H1 (cell line): ENCODE results near the gene TECTB. TPM values are rescaled to one million over a fixed set of nuclear protein-coding genes. Genes with fewer than 3 reads are reported as not detected.

Experiments used
- CTCF ChIA-PET: fragments of 300-600 bp; sonication (Branson Sonifier 250); formaldehyde crosslinking; loops from one replicate; lab custom pipeline; 2021; ENCODE audit not compliant: partially characterized antibody; lab: Charles Lee
- POLR2A ChIA-PET: fragments of 300-600 bp; sonication (Branson Sonifier 250); formaldehyde crosslinking; loops from one replicate; lab custom pipeline; 2021; ENCODE audit warnings: inconsistent platforms; ENCODE audit not compliant: partially characterized antibody; lab: Charles Lee
- DNase-seq, 2 experiments: peaks; one replicate each; pipeline versions ENCODE4 v3.0.0 to v3.0.0-alpha.2; 2010 to 2022; ENCODE audit warnings: low spot score in 2 of 2, low read depth in 1 of 2, mixed read lengths in 1 of 2
- FAIRE-seq: peaks from 2 replicates; lab custom pipeline; 2011; peaks lifted over from hg19 to GRCh38; lab: Jason Lieb, UNC
- H2AFZ ChIP-seq: 2 replicates; pipeline ENCODE4 v1.8.1; 2012; ENCODE audit warnings: low read length, inconsistent platforms
- H2AK5ac ChIP-seq: 2 replicates; pipeline ENCODE4 v1.6.1; 2013; ENCODE audit warnings: low read depth, low read length
- H2BK120ac ChIP-seq: replicated peaks from 2 replicates; pipeline ENCODE3; 2013; ENCODE audit warnings: low read depth, low read length, inconsistent platforms
- H2BK12ac ChIP-seq: 2 replicates; pipeline ENCODE4 v1.6.1; 2013; ENCODE audit warnings: low read depth, low read length
- H2BK15ac ChIP-seq: 2 replicates; pipeline ENCODE4 v1.6.1; 2013; ENCODE audit warnings: low read length
- H2BK20ac ChIP-seq: 2 replicates; pipeline ENCODE4 v1.6.1; 2013; ENCODE audit warnings: low read length
- H2BK5ac ChIP-seq: 2 replicates; pipeline ENCODE4 v1.6.1; 2013; ENCODE audit warnings: low read depth, low read length
- H3K14ac ChIP-seq: 2 replicates; pipeline ENCODE4 v1.6.1; 2013; ENCODE audit warnings: inconsistent platforms; ENCODE audit not compliant: insufficient read length
- H3K18ac ChIP-seq: 2 replicates; pipeline ENCODE4 v1.6.1; 2013; ENCODE audit warnings: low read length; ENCODE audit errors: extremely low read depth
- H3K23ac ChIP-seq: 2 replicates; pipeline ENCODE4 v1.6.1; 2013; ENCODE audit warnings: inconsistent platforms; ENCODE audit not compliant: insufficient read length
- H3K23me2 ChIP-seq: 2 replicates; pipeline ENCODE4 v1.6.1; 2013; ENCODE audit warnings: low read depth, low read length
- H3K27ac ChIP-seq: 2 replicates; pipeline ENCODE4 v1.6.1; 2011; ENCODE audit warnings: low read depth, low read length, inconsistent platforms
- H3K27me3 ChIP-seq, 4 experiments: replicated peaks in 1 of 4; 1 replicate in 1 of 4; 2 replicates in 3 of 4; pipeline versions ENCODE4 v1.6.1 to v1.8.1; 2011 to 2013; ENCODE audit warnings: low read length in 3 of 4, mild to moderate bottlenecking in 3 of 4, inconsistent platforms in 2 of 4, mixed read lengths in 2 of 4, moderate library complexity in 1 of 4; ENCODE audit not compliant: control insufficient read depth in 3 of 4, insufficient read depth in 3 of 4; ENCODE audit errors: extremely low read depth in 1 of 4
- H3K36me3 ChIP-seq, 4 experiments: 2 replicates each; pipeline versions ENCODE4 v1.6.1 to v1.8.1; 2011 to 2013; ENCODE audit warnings: mild to moderate bottlenecking in 4 of 4, low read length in 3 of 4, moderate library complexity in 2 of 4, control low read depth in 1 of 4, inconsistent platforms in 1 of 4; ENCODE audit not compliant: insufficient read depth in 4 of 4, control insufficient read depth in 2 of 4
- H3K4ac ChIP-seq: replicated peaks from 2 replicates; pipeline ENCODE3; 2013; ENCODE audit warnings: low read length, low read depth, mixed read lengths, inconsistent platforms; ENCODE audit not compliant: insufficient read length
- H3K4me1 ChIP-seq, 4 experiments: replicated peaks in 1 of 4; 1 replicate in 1 of 4; 2 replicates in 3 of 4; pipeline versions ENCODE4 v1.6.1 to v1.8.1; 2011 to 2013; ENCODE audit warnings: low read length in 3 of 4, inconsistent platforms in 2 of 4, mixed read lengths in 1 of 4; ENCODE audit not compliant: insufficient read depth in 4 of 4, control insufficient read depth in 3 of 4
- H3K4me2 ChIP-seq, 2 experiments: 2 replicates each; pipeline versions ENCODE4 v1.6.1 to v1.8.1; 2011 to 2013; ENCODE audit warnings: low read depth in 2 of 2, low read length in 2 of 2, control low read depth in 1 of 2, inconsistent platforms in 1 of 2, mild to moderate bottlenecking in 1 of 2; ENCODE audit not compliant: insufficient read depth in 1 of 2
- H3K4me3 ChIP-seq, 4 experiments: fragments of 200-600, 300-600 bp in 1 of 4; sonication (generic), shearing (Covaris generic), sonication (Bioruptor Twin) in 1 of 4; 2 replicates each; pipeline versions ENCODE4 v1.5.1 to v1.8.1; 2011 to 2016; ENCODE audit warnings: low read length in 4 of 4, low read depth in 3 of 4, control low read depth in 2 of 4, inconsistent platforms in 2 of 4, mild to moderate bottlenecking in 2 of 4, mixed read lengths in 1 of 4, moderate library complexity in 1 of 4; ENCODE audit not compliant: insufficient read depth in 2 of 4; ENCODE audit errors: extremely low read depth in 1 of 4
- H3K56ac ChIP-seq: replicated peaks from 2 replicates; pipeline ENCODE3; 2013; ENCODE audit warnings: low read depth, mild to moderate bottlenecking, mixed read lengths, low read length, inconsistent platforms; ENCODE audit not compliant: insufficient read length
- H3K79me1 ChIP-seq: 2 replicates; pipeline ENCODE4 v1.6.1; 2013; ENCODE audit warnings: low read depth, low read length, control low read depth
- H3K79me2 ChIP-seq, 2 experiments: 2 replicates each; pipeline versions ENCODE4 v1.6.1 to v1.8.1; 2012 to 2013; ENCODE audit warnings: low read length in 2 of 2, mild to moderate bottlenecking in 2 of 2, inconsistent platforms in 1 of 2; ENCODE audit not compliant: insufficient read depth in 2 of 2, control insufficient read depth in 1 of 2
- H3K9ac ChIP-seq, 4 experiments: replicated peaks in 1 of 4; 1 replicate in 1 of 4; 2 replicates in 3 of 4; pipeline versions ENCODE4 v1.6.1 to v1.8.1; 2011 to 2013; ENCODE audit warnings: low read depth in 3 of 4, low read length in 3 of 4, control low read depth in 2 of 4, mild to moderate bottlenecking in 2 of 4, moderate library complexity in 2 of 4, inconsistent platforms in 1 of 4; ENCODE audit errors: extremely low read depth in 1 of 4
- H3K9me3 ChIP-seq, 2 experiments: 2 replicates each; pipeline versions ENCODE4 v1.6.1 to v1.8.1; 2012 to 2013; ENCODE audit warnings: mild to moderate bottlenecking in 2 of 2, moderate library complexity in 2 of 2, control low read depth in 1 of 2, inconsistent platforms in 1 of 2, low read depth in 1 of 2, low read length in 1 of 2, mixed read lengths in 1 of 2; ENCODE audit not compliant: insufficient read depth in 2 of 2
- H4K20me1 ChIP-seq, 2 experiments: replicated peaks in 1 of 2; 2 replicates each; pipeline versions ENCODE3 to v1.8.1; 2011 to 2013; ENCODE audit warnings: inconsistent platforms in 2 of 2, low read length in 2 of 2, mild to moderate bottlenecking in 1 of 2; ENCODE audit not compliant: insufficient read depth in 2 of 2, control insufficient read depth in 1 of 2
- H4K5ac ChIP-seq: 2 replicates; pipeline ENCODE4 v1.6.1; 2013; ENCODE audit warnings: low read length, low read depth, mixed read lengths, inconsistent platforms; ENCODE audit not compliant: insufficient read length
- H4K8ac ChIP-seq: 2 replicates; pipeline ENCODE4 v1.8.0; 2013; ENCODE audit warnings: mild to moderate bottlenecking, moderate library complexity, low read length, inconsistent platforms; ENCODE audit not compliant: insufficient read depth; ENCODE audit errors: extremely low read depth
- H4K91ac ChIP-seq: replicated peaks from 2 replicates; pipeline ENCODE3; 2013; ENCODE audit warnings: low read length, mixed read lengths, inconsistent platforms; ENCODE audit not compliant: insufficient read length
- HDAC2 ChIP-seq, 2 experiments: fragments of 300-600 bp in 1 of 2; sonication (generic) in 1 of 2; IDR thresholded peaks; 2 replicates each; pipeline ENCODE4 v1.6.1; 2011 to 2012; ENCODE audit warnings: low read depth in 2 of 2, low read length in 2 of 2, mild to moderate bottlenecking in 2 of 2, moderate library complexity in 2 of 2, borderline replicate concordance in 1 of 2, inconsistent platforms in 1 of 2
- KDM4A ChIP-seq: IDR thresholded peaks from one replicate; pipeline ENCODE4 v1.7.1; 2012; ENCODE audit warnings: low read depth, mild to moderate bottlenecking, moderate library complexity, low read length, inconsistent platforms; ENCODE audit not compliant: severe bottlenecking
- NRF1 ChIP-seq: IDR thresholded peaks from 2 replicates; pipeline ENCODE4 v1.6.1; 2011; ENCODE audit warnings: mild to moderate bottlenecking, low read depth, low read length, improper control_type of control experiment
- WGBS, 2 experiments: shearing (Covaris generic) in 1 of 2; methylation state at CpG; one replicate each; pipeline versions ENCODE4 v1.1.6 to v1.1.7; 2013 to 2015; ENCODE audit warnings: low lambda C conversion rate in 2 of 2, mixed read lengths in 2 of 2, inconsistent platforms in 1 of 2, low coverage in 1 of 2, missing lambda C conversion rate in 1 of 2; ENCODE audit not compliant: insufficient replicate concordance in 2 of 2, insufficient coverage in 1 of 2, insufficient read length in 1 of 2; ENCODE audit errors: extremely low coverage in 1 of 2, missing lambda C conversion rate in 1 of 2; 5-methylcytosine and 5-hydroxymethylcytosine counted together
- polyA plus RNA-seq, 7 experiments: library from polyadenylated mRNA; depleted of rRNA in 3 of 7; stranded (reverse) in 5 of 7; unstranded in 2 of 7; fragments of >200 nt in 5 of 7; fragments of 200-250 nt in 2 of 7; gene quantifications; 1 replicate in 5 of 7; 2 replicates in 1 of 7; 4 replicates in 1 of 7; pipeline versions ENCODE4 v1.2.1 to v1.2.3, GENCODE V29; 2011 to 2013; ENCODE audit warnings: missing spikeins in 2 of 7, mixed read lengths in 2 of 7
- total RNA-seq: library from RNA; stranded (reverse); fragmentation: NEBNext Ultra II Directional; extraction: Animal tissue kit (Norgen Biotek cat#: 25700); gene quantifications from 2 replicates; pipeline ENCODE4 v1.2.1, GENCODE V29; 2021

TECTB gene
- total and polyA plus RNA-seq, 2 of the 8 experiments (the other 6 are each of a cell fraction or from before 2014, with no cell fraction given): not detected

DNA sequence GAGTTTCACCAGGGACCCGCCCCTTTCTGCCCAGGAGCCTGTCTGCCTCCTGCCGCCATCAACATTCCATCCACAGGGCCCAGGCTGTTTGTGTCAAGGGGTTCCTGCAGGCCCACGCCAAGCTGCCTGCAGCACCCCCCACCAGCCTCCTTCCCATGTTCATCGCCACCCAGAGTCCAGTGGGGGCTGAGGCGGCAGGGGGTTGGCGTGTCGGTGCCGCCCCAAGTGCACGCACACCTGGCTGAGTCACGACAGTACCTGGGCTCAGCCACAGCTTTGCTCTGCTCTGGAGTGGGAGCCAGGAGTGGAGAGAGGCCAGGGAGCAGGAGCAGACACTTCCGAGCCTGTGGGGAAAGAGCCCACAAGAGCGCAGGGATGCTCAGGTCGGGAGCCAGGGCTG is 42.8 kb upstream of the TECTB start:
- H2BK5ac ChIP-seq: no peak overlapping the region
- H3K79me2 ChIP-seq: no peaks in the 10 kb centered on the region
- H2BK120ac ChIP-seq: no peak overlapping the region
- no peaks in the 10 kb centered on the region for H3K79me1 ChIP-seq
- DNase-seq: no peak
- peak overlapping the region; percentile 35; the same call in 1 of the 2 replicates for H4K8ac ChIP-seq
- no peak for FAIRE-seq
- H3K9ac ChIP-seq: no peak overlapping the region
- no peak overlapping the region for H4K5ac ChIP-seq
- no peak overlapping the region for H2BK15ac ChIP-seq
- H3K14ac ChIP-seq: no peak overlapping the region
- H4K91ac ChIP-seq: no peak overlapping the region
- no peak overlapping the region for H2BK12ac ChIP-seq
- no peak overlapping the region for H3K4ac ChIP-seq
- no peaks in the 10 kb centered on the region for H3K23me2 ChIP-seq
- no peaks in the 10 kb centered on the region; a peak in 1 of 7 replicates for H3K27me3 ChIP-seq
- H3K36me3 ChIP-seq: no peaks in the 10 kb centered on the region
- no peak overlapping the region for H2AFZ ChIP-seq
- WGBS, 2 experiments: 84% methylated on average over 12 of the region's 13 CpGs; no CpG with 5 or more reads in 1 of the 2 experiments
- H3K9me3 ChIP-seq: peaks cover 3% of the 10 kb centered on the region in 2 experiments; a peak in 2 of 4 replicates
- H3K18ac ChIP-seq: no peak overlapping the region
- H3K4me2 ChIP-seq: no peak overlapping the region
- H3K23ac ChIP-seq: no peak overlapping the region
- no peaks in the 10 kb centered on the region for H4K20me1 ChIP-seq
- H2AK5ac ChIP-seq: no peak overlapping the region
- H2BK20ac ChIP-seq: no peak overlapping the region
- H3K56ac ChIP-seq: no peak overlapping the region
- no peak overlapping the region for H3K27ac ChIP-seq
- peaks cover 0 to 2% (median under 1%) of the 10 kb centered on the region in 4 experiments; a peak in 2 of 7 replicates for H3K4me1 ChIP-seq
- POLR2A ChIA-PET: no interaction called here
- H3K4me3 ChIP-seq: no peak overlapping the region
- CTCF ChIA-PET: no interaction called here
- TF ChIP-seq NRF1 (no peak), KDM4A (no peak), HDAC2 (IDR thresholded peaks at IDR 0.05; ENCODE audit: borderline replicate concordance in 1 of 2, low read depth in 2 of 2, low read length in 2 of 2) (no peak)
